22Rv1 (cell line): ENCODE data around the gene NDNF.

Experiments used
- H3K27ac ChIP-seq: fragments of 450-650 bp; 2 replicates; pipeline ENCODE4 v1.5.1; 2017
- ZFX ChIP-seq: fragments of 450-650 bp; IDR thresholded peaks from 2 replicates; pipeline ENCODE4 v1.6.1; 2017; ENCODE audit warnings: antibody characterized with exemption, borderline replicate concordance
- TF ChIP-seq, protein P1 (sequence below): fragments of 450-650 bp; IDR thresholded peaks from 2 replicates; pipeline ENCODE4 v1.5.1; 2017; ENCODE audit warnings: mild to moderate bottlenecking

The NDNF gene

DNA sequence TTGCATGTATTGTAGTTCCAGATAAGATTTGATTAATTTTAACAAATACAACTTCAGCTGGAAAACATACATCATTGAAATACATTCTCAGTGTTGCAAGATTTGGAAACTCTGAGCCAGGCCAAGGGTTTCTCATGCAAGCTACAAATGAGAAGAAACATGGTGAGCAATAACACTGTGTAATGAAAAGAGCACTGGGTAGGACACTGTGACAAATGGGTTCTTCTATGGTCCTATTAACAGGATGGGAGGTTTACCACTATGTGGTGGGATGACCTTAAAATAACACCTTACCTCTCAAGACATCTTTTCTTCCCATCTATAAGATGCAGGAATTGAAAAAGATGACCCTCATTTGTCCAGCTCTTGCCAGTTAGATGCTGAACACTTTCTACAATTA is 19.6 kb upstream of the NDNF start:
- H3K27ac ChIP-seq = no peak overlapping the region
- TF ChIP-seq ZFX = no peak
- TF ChIP-seq, protein P1, sequence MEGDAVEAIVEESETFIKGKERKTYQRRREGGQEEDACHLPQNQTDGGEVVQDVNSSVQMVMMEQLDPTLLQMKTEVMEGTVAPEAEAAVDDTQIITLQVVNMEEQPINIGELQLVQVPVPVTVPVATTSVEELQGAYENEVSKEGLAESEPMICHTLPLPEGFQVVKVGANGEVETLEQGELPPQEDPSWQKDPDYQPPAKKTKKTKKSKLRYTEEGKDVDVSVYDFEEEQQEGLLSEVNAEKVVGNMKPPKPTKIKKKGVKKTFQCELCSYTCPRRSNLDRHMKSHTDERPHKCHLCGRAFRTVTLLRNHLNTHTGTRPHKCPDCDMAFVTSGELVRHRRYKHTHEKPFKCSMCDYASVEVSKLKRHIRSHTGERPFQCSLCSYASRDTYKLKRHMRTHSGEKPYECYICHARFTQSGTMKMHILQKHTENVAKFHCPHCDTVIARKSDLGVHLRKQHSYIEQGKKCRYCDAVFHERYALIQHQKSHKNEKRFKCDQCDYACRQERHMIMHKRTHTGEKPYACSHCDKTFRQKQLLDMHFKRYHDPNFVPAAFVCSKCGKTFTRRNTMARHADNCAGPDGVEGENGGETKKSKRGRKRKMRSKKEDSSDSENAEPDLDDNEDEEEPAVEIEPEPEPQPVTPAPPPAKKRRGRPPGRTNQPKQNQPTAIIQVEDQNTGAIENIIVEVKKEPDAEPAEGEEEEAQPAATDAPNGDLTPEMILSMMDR = no peak

DNA sequence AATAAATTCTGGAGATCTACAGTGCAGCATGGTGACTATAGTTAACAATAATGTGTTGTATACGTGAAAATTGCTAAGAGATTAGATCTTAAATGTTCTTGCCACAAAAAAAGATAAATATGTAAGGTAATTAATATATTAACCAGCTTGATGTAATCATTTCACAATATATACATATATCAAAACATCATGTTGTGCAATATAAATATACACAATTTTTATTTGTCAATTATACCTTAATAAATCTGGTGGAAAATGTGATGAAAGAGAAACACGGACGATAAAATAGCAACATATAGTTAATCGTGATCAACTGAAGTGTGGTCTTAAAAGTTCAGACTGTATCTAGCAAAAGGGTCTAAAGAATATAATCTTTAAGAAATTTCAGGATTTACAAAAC is 16.5 kb upstream of the NDNF start:
- H3K27ac ChIP-seq = no peak overlapping the region
- TF ChIP-seq, protein P1 = no peak
- no peak for TF ChIP-seq ZFX

DNA sequence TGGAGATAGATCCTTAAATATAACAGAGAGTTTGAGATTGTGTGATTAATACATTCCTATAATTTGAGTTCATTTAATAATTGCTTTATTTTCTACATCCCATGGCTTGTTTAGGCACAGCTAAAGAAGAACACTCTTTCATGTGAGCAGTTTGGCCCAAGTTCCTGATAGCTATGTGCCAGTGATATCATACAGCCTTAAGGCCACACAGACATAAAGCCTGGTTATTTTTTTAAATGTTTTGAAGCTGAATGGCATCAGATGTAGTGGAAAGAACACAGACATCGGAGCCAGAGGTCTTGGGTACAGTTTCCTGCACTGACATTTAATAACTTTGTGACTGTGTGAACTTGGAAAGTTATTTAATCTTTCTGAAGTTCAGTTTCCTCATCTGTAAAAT is 7.0 kb upstream of the NDNF start:
- H3K27ac ChIP-seq = no peak overlapping the region
- TF ChIP-seq ZFX = no peak
- TF ChIP-seq, protein P1 = no peak

DNA sequence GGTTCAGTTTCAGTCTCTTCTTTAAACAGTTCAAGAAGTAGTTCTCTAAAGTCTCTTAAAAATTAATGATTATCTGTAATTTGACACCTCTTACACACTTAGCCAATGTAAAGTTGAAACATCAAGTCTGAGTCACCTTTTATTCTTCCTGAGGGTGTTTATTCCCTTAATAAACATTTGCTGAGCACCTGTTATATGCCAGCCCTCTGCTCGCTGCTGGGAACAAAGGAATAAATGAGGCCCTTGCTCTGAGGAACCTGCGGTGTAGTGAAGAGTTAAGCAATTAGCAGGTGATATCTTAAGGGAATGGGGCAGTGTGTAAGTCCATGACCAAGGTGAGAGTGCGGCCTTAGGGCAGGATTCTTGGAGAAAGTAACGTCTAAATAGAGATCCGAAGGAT is 5.2 kb upstream of the NDNF start:
- TF ChIP-seq ZFX = no peak
- TF ChIP-seq, protein P1 = no peak

DNA sequence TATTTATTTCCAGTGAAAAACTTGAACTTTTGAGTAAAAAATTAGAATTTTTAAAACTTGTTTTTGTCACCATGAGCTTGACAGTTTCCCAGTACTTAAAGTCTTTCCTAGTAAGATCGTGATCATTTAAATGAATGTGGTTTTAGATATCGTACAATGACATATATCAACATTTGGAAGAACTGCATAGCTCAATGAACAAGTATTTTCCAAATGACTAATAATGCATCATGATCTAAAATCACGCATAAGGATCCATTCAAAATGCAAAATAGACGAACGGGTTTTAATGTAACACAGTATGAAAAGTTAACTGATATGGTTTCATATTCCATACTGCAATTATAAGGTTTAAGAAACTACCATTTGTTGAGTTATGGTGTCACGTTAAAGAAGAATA is 4.1 kb upstream of the NDNF start:
- no peak overlapping the region for H3K27ac ChIP-seq
- TF ChIP-seq, protein P1 = no peak
- TF ChIP-seq ZFX = no peak

More for the DNA sequence above, 5.2 kb upstream of the NDNF start:
- peak overlapping the region; percentile 49 for H3K27ac ChIP-seq

DNA sequence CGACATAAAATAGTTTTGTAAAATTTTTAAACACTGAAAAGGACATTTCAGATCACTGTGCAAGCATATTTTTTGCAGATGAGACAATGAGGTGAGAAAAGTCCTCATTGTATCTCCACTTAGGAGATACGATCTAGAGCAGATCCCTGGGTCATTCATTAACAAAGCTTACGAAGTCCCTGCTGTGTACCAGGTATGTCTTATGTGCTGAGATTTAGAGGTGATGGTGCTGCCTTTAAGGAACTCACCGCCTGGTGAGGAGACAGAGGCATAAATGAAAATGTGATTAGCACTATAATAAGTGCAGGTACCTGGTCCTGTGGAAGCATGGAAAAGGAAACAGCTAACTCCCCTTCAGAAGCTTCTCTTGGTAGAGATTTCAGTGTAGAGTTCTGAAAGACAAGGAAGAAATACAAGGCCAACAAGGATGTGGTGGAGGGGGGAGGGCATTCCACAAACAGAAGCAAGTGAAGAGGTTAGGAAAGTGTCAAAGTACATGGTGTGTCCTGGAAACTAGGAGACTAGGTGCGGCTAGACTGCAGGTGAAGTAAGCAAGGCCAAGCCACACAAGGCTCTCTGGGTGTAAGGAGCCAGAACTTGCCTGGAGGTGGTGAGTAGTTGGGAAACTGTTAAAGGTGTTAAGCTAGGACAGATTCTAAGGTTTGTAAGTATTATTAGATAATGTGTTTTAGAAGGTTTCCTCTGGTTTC is 1.5 kb upstream of the NDNF start:
- TF ChIP-seq ZFX = no peak
- peak overlapping the region; percentile 67 for H3K27ac ChIP-seq

DNA sequence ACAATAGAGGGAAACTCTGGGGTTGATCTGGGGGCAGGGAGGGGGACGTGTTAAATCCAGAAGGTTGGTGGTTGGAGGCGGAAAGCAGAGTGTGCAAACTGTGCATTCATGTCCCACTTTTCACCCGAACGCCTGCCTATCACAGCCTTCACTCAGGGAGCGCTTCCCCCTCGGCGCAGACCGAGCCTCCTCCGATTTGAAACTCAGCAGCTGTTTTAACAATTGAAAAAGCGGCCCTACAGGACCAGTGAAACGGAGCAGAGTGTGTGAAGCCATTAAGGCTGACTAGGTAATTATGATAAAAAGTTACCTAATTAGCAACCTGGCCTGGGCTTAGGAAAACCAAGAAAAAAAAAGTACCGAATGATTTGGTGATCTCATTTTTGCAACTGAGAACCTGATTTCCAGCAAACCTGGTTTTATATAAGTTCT is 685 bp upstream of the NDNF start:
- peak overlapping the region; percentile 67 for H3K27ac ChIP-seq
- TF ChIP-seq, protein P1 = no peak

DNA sequence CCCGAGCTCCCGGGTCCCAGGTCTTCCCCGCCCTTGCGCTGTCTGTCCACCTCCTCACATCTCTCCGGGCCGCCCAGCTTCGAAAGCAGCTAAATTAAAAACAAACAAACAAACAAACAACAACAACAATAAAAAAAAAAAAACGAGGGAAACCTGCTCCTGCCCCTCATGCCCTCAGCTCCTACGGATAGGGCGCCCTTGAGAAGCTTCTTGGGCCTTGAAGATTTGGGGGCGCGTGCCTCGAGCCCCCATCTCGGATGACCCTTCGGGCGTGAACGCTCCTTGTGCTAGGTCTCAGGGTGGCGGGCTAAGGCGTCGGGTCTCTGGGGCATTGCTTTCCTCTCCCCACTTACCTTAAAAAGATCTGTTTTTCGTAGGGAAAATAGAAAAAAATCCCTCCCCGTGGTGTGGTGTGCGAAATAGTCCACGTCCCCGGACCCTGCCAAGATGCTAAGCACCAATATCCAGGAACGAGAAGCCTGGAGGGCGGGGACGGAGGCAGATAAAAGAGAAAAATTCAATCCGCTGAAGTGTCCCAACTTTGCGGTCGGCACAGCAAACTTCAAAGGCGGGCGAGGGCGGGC is 603 bp downstream of the NDNF start:
- H3K27ac ChIP-seq = peak overlapping the region; percentile 67
- TF ChIP-seq, protein P1 = peak; percentile 3; the same call in 1 of the 2 replicates
- TF ChIP-seq ZFX = no peak
